GM18511 (cell line): Measurements from ENCODE around the gene HCN4.
"Not testable (repeated sequence)": the region's sequence is repeated elsewhere in the genome, so short reads cannot be mapped to it uniquely, and the experiment has no call there.

Experiments used
- ATAC-seq: cut with Tn5 transposase; IDR thresholded peaks from one replicate; pipeline ENCODE4 v1.9.1; 2021; ENCODE audit warnings: mild to moderate bottlenecking, moderate library complexity; ENCODE audit not compliant: unreplicated experiment

HCN4 gene

DNA sequence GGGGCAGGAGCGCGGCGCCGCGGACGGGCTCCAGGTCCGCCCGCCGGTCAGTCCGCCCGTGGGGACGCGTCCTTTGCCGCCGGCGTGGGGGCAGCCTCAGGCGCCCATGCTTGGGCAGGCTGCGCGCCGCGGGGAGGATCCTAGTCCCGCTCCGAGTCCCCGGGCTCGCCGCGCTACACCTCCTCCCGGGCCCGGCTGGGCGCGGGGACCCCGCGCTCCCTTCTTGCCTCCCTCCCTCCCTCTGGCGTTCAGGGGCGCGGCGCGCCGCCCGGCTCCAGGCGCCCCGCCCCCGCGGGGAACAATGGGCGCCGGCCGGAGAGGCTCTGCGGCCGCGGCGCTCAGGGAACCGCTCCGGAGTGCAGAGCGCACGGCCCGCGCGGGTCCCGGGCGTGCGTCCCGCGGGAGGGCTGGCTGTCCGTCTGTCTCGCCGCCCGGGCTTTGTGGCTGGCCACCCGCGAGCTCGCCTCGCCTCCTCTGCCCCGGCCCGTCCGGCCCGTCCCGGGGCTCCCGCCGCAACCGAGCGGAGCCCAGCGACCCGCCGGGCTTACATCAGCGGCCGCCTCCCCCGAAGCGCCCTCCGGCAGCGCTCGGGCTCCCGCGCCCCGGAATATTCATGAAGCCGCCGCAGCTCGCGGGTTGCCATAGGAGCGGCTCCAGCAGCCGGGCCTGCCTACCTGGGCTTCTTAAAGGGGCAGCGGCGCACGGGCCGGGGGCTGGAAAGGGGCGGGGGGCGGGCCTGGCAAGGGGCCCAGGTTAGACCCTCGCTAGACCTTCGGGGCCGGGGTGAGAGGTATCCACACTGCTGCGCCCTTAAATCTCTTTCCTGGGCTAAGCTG is at the start of gene HCN4:
TSS of gene HCN4 (minus strand) at position 658 of the 836 bp plus-strand sequence. CDS start 688 bp downstream, outside the sequence.
- ATAC-seq: no peak

DNA sequence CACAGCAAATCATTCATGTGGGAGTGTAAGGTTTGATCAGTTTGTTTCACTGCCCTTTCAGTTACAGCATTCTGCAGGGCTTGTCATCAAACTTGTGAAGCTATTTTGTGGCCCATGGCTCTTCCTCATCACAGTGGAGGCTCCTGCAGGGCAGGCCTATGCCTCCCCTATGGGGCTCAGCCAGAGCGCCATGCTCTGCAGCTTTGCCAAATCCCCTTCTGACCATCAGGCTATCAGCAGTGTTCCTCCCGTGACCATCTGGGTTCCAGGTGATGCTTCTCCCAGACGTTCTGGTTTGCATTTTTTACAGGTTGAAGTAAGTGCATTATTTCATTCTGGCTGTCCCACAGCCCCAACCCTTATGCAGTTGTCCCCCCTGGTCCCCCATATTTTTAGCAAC is 46.1 kb upstream of the HCN4 start:
- ATAC-seq: no peak

DNA sequence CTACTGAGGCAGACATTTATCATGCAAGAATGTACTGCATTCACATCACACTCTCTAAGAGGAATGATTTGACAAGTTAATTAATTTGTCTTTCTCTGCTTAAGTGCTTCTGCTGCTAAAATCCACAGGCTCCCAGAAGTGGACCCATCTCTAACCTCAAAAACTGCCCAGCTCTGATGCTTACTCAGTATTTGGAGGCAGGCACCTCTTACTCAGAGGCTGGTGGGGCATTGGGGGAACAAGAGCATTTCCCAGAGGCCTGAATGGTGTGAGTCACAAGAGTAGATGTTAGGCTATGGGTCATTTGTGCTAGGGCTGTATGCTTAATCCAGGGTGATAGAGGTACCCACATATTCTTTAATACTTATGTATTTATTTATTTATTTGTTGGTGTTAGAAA is 34.4 kb upstream of the HCN4 start:
- no peak for ATAC-seq

DNA sequence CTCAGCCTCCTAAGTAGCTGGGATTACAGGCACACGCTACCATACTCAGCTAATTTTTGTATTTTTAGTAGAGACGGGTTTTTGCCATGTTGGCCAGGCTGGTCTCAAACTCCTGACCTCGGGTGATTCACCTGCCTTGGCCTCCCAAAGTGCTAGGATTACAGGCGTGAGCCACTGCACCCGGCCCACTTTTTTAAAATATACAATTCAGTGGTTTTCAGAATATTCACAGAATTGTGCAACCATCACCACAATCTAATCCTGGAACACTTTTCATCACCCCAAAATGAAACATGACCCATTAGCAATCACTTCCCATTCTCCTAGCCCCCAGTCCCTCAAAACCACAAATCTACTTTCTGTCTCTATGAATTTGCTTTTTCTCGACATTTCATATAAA is 31.5 kb upstream of the HCN4 start:
- not testable (repeated sequence) for ATAC-seq

DNA sequence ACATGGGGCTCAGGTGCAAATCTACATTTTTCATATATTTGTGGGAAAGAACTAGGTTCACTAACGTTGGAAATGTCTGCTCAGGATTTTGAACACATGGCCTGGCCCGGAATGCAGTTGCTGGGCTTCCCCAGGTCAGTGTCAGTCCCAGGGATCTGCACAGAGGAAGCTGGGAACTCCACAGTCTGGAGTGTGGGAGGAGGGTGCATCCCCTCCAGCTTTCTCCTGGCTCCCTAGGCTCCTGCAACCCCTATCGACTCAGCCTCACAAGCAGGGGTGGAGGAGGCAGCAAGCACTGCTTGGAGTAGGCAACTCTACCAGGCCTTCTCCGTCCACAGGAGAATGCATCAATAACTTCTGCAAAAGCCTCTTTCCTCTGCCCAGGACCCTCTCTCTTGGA is 30.1 kb upstream of the HCN4 start:
- ATAC-seq: no peak

DNA sequence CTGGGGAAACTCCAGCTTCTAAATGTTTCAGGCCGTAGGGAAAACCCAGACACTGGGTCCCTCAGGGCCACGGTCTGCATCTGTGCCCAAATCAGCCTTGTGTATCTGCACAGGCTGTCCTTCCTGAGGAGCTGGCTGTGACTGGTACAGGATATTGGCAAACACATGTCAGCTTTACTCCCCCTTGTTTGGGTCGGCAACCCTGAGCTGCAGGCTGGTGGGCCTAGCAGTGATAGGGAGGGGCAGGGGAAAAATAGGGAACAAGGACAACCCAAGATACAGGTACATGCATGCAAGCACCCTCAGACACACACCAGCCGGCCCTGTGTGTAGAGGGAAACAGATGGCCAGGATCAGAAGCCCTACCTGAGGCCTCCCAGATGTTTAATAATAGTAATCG is 28.7 kb upstream of the HCN4 start:
- no peak for ATAC-seq

DNA sequence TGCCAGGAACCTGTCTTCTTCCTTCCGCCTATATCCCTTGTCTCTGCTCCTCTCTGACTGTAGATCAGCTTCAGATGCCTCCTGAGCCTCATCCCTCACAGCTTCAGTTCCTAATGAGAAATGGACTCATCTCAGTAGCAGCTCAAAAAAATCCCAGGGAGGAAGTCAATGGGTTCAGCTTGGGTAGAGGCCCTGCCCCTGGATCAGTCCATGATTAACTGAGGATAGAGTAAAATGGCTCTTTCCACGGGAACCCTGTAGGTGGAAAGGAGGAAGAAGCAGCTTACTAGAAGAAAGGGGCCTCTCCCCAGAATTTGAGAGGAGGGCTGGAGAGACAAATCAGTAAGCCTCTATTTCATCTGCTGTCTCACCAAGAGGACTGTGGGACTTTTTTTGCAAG is 26.9 kb upstream of the HCN4 start:
- no peak for ATAC-seq

DNA sequence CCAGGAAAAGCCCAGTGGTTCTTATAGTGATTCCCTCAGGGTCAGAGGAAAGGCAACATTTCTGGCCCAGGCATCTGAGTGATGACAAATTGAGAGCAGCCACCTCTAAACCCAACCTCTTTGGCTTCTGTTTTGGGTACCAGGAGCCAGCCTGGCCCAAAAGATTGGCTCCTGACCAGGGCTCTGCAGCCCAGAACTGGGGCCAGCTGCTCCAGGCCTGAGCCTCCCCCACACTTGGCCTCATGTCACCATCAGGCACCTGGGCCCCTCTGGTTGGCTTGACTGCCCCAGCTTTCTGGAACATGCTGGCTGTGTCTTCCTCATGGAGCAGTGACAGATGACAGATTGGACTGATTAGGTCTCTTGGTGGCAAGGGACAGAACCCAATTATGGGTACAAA is 26.0 kb upstream of the HCN4 start:
- ATAC-seq: no peak

DNA sequence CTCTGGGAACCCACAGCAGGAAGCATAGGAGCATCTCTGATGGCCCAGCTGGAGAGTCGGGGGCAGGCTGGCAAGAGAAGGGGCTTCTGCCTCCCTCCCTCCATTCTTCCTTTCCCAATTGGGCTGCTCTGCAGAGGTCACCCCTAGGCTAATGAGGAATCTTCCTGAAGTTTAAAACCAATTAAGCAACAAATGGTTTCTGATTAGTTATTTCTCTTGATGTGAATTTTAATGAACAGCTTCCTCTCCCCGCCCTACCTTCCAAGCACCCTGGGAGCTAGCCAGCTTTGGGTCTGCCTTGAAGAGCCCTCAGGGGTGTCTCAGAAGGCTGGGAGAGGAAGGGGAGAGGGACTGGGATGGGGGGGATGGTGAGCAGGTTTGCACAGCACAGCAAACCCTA is 24.6 kb upstream of the HCN4 start:
- ATAC-seq: no peak

DNA sequence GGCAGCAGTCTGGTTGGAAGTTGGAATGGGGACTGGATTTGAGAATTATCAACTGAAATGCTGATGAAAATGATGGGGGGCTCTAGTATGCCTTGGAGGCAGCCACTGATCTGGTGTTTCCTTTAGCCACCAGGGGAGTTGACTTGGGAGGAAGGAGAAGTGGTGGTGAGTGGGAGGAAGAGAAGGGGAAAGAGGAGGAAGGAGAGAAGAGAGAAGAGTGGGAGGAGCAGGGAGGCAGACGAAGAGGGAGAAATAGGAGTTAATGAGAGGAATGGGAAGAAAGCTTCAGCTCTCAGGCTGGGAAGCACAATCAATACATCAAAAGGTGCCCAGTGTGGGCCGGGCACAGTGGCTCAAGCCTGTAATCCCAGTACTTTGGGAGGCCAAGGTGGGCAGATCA is 23.3 kb upstream of the HCN4 start:
- no peak for ATAC-seq

DNA sequence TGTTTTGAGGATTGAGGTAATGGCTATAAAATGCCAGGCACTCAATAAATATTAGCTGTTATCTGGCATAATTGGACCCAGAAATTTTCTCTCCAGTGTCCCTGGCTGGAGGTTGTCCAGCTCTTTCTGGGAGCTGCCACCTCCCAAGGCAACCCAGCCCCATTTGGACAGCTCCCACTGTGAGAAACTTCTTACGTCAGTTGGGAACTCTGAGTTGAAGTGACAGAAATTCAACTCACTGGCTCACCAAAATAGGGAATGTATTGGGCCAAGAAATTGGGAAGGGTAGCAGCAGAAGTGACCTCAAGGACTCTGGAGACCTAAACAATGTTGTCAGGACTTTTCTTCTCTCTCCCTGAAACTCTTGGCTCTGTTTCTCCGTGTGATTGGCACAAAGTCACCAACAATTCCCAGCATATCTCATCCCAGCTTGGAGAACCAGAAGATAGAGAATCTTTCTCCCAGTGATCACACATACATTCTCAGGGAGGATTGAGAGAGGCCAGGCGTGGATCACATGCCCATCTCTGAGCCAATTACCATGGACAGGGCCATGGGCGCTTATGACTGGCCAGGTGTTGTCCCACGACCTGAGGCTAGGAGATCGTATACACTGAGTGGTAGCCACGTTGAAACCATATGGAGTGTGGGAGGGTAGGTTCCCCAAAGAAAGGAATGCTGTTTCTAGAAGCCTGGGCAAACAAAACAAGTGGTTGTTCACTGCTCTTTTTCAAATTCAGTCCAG is 22.5 kb upstream of the HCN4 start:
- ATAC-seq: no peak

DNA sequence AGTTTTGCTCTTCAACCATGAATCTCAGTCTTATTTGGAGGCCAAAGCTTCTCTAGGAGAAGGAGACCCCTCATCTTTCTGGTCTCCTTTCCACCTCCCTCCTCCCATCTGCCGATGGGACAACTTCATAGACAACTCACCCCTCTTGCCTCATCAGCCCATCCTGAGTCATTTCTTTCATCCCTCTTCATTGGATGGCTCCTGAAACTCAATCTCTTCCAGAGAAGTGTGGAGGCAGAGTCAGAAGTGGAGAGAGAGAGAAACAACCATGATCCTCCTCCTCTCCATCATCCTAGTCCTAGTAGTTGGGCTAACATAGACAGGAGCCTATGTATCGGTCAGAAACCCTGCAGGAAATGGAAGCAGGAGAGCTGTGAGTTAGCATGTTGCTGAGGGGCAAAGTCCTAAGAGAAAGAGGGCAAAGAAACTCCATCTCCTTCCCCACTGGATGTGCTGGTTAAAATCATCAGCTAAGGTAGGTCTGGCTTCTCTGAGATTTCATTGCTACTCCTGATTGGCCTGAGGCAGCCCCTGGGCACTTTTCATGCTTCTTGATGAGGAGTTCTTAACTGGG is 21.3 kb upstream of the HCN4 start:
- no peak for ATAC-seq

DNA sequence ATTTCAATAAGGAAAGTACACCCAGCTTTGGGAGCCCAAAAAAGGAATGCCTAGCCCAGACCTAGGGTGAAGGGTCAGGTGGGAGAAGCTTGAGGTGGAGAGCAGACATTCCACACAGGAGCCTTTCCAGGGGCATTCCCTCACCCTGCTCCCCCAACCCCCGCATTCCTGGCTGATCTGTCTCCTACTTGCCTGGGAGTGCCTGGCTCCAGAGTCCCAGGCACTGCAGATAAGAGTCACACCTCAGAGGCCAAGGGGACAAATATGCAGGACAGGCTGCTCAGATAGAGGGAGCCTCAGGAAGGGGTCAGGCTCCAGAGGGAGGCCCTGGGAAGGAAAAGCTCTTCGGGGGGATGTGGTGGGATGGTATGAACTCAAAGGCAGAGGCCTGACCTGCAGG is 20.8 kb upstream of the HCN4 start:
- no peak for ATAC-seq

DNA sequence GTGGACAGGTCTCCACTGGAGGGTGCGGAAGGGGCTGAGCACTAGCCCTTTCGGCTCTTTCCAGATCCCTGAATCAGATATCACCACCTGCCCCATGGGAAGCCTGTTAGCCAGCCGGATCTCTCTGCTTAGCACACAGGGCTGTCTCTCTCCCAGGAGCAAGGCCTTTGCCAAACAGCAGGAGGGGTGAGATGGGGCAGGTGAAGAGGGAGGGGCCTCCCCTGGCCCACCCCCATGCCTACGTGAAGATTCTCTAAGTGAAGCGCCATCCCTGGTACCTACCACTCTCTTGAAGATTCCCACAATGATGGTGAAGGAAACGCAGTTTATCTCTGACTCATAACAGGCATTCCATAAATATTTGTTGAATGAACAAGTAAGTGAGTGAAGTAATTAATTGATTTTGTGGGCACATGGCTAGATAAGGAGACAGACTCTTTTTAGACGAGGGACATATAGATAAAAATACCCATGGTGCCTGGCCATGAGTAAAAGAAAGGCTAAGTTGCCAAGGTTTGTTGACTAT is 19.6 kb upstream of the HCN4 start:
- no peak for ATAC-seq

DNA sequence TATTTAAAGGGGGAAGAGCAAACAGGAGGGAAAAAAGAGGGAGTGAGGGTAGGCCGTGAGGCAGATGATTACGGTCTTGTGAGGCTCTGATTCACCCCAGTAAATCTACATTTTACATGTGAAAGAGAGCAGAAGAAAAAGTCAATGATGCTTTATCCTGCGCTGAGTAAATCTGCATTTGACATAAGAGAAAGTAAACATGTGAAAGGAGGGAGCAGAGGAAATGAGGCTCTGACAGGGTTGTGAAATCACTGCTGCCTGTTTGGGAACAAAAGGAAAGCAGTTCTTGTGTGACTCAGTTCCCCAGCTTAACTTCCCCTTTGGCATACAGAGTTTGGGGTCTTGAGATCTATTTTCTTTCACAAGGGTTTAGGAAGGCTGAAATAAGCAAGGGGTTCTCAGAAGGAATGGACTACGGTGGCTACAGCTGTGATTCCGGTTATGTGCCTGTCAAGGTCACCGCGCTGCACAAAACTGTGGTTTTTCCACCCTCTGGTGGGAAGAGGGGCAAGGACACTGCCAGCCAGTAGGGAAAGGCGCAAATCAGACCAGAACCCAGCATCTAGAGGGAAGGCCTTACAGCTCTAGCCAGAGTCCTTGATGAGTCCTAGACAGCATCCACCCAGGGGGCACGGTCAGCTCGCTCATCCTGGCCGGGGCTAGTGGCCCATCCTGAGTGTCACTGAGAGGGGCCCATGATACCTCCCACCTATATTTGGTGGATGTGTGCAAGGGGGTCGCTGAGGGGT is 18.9 kb upstream of the HCN4 start:
- ATAC-seq: no peak

DNA sequence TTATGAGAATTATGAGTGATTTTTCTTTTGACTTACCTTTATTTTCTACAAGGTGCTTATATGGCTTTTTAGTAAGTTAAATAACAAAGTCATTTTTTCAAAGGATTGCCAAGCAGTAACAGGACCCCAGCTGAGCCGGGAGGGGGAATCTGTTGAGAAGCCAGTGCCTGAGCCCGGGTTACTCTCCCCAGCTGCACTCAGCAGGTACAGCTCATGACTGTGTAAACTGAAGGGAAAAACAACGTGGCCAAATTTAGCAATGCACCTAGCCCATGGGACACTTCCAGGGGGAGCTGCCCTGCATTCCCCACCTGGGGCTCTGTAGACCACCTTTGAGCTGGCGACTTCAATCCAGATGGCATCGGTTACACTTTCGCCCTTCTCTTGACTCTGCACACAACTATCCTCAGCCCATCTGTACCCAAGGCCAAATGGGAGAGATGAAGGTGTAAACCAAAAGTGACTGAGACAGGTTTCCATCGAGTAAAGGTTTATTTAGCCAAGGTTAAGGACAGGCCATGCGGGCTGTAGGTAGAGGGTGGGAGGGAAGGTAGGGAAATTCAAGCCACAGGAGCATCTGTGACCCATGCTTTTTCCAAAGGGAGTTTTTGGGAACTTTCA is 18.2 kb upstream of the HCN4 start:
- ATAC-seq: no peak

DNA sequence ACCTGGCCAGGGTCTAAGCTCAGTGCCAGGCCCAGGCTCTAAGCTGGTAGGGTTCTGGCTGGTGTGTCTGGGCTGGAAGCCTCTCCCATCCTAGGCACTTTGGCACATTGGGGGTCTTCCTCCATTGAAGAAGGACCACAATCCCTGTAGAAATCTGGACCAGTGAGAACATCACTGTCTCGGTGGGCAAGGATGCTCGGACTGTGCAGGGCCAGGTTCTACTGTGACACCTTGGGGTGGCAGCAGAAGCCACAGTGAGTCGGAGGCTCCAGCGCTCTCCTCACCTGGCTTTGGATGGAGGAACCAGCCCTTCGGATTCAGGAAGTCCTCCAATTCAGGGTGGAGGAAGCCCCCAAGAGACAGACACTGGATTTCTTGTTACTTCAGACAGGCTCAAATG is 17.5 kb upstream of the HCN4 start:
- ATAC-seq: no peak

DNA sequence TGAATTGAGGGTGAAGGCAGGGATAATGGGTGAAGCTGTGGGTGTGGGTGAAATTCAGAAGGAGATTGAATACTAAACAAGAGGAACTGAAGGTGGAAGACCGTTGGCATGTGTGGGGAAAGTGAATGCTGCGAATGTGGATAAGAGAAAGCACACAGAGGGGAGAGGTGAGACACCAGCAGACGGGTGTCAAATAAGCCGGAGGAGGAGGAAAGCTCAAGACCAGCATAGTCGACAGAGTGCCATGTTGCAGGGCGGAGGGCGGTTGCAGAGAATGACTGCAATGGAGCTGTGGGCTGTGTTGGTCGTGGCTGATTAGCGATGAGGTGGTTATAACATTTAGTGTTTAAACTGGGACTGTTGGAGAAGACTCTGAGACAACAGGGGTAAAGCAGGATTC is 16.4 kb upstream of the HCN4 start:
- ATAC-seq: no peak

DNA sequence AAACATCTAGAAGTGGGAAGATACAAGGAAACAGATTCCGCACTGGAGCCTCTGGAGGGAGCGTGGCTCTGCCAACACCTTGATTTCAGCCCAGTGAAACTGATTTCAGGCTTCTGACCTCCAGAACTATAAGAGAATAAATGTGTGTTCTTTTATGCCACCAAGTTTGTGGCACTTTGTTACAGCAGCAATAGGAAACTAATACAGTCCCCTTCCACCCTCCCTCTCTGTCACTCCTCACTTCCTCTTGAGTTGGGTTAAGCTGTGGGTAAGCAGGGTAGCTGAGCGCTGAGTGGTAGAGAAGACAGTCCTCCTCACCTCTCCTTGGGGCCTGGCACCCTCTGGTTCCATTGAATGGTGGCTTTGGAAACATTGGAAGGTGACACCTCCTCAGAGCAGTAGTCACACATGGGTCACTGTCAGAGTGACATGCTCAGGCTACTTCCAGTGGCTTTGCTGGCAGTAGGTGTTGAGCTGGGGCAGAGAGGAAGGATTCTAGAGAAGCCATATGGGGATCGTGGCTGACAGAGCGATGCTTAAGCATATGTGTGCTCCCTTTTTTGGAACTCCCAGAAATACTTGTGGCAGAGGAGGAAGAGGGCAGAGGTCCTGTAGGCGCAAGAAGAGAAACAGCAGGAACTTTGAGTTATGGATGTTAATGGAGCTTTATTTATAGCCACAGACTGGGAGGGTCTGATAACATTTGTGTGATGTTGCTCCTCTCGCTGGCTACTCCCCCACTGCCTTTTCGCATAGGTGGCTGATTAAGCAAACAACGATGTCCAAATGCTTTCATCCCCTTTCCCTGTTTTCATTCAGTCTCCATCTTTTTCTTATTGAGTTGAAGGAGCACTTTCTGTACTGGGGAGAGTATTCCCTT is 14.8 kb upstream of the HCN4 start:
- ATAC-seq: no peak

DNA sequence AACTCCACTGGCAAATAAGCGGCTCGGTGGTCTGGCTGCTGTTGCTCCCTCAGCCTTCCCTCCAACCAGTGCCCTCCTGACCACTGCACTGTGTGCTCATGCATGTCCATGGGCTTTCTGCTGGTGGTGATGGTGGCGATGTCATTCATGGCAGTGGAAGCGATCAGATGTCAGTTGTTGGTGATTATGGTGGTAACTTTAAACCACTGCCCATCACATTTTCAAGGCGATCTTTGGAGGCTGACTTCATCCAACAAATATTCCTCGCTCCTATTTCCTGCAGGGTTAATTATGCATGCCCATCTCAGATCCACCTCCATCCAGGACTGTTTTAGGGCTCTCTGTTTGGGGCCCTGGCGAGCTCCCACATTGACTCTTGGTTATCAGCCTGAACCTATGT is 13.4 kb upstream of the HCN4 start:
- ATAC-seq: no peak
